DMS 273 treated with DMSO at 0.1 percent for 48 hours (cell line): ENCODE results near the gene RBBP8NL.

Experiments
- DNase-seq: peaks from one replicate; lab custom pipeline; 2025; lab: John Stamatoyannopoulos, UW

RBBP8NL gene

DNA sequence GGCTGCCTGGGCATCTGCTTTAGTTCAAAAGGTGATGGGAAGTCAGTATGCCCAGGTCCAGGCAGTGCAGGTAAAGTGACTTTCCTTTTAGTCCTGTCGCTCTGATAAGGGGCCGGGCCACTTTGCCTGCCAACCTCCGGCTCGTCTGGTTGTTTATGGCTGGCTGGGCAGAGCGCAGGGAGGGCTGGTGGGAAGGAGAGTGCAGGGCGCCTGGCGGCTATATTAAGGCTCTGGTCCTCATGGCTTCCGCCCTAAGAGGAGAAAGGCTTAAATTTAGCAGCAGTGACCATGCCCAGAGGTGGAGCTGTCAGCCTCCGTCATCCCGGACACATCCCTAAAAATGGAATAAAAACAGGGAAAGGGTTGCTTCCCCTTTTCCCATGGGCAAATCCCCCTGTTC, 33.8 kb upstream of the RBBP8NL start:
- DNase-seq = no peak

GRCh38 chr20:62460678-62461077, 33.3 kb upstream of the RBBP8NL start:
- DNase-seq = no peak

DNA sequence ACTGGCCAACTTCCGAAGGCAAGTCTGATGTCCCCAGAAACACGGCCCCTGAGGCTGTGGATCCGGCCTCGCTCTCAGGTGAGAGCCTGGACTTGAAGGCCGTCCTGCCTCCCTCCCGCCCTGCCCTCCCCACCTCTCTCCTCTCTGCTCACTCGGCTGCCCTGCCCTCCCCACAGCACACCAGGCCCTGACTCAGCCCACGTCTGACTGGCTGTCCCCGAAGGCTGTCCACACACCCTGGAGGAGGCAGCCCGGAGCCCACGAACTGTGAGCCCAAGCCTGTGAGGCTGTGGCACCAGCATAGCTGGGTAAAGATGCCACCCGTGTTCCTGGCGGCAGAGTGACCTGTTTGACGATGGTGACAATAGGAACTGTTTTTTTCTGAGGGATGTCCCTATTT, 32.1 kb upstream of the RBBP8NL start:
- DNase-seq = no peak

GRCh38 chr20:62458275-62459251, 31.2 kb upstream of the RBBP8NL start:
- no peak for DNase-seq

- no peak for DNase-seq
These were observed 30.5 kb upstream of the RBBP8NL start for GRCh38 chr20:62457831-62458230.

DNA sequence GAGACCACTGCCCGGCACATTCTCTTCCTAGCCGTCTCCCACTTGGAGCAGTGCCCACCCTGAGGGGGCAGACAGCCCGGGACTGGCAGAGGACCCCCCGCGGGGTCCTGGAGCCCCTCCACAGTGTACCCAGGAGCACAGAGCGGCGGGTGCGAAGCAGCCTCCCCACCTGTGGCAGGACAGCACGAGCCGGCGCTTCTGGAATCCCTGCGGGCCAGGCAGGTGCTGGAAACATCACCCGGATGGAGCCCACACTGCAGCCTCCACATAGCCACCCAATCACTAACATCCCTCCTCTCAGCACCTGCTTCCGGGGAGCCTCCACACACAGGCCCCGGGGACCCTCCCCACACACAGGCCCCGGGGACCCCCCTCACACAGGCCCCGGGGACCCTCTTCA, 29.8 kb upstream of the RBBP8NL start:
- DNase-seq = no peak

DNA sequence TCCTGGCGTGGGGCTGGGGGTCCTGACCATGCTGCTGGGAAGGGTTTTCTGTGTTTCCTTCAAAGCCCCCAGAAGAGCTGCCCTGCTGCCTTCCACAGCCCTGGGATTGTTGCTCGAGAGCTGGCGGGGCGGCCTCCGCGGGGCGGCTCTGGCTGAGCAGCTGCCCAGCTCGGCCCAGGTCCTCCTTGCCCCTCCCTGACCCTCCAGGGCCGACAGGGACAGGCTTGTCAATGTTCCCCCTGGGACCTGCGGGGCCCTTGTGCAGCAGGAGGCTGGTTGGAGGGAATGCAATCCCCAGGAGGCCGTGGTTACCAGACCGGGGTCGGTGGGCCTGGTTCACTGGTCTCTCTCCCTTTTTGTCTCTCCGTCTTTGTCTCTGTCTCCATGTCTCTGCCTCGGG, 28.6 kb upstream of the RBBP8NL start:
- no peak for DNase-seq

GRCh38 chr20:62454904-62455636, 27.7 kb upstream of the RBBP8NL start:
- peak; percentile 6 for DNase-seq

- no peak for DNase-seq
These were observed 26.0 kb upstream of the RBBP8NL start for GRCh38 chr20:62453186-62453808.

DNA sequence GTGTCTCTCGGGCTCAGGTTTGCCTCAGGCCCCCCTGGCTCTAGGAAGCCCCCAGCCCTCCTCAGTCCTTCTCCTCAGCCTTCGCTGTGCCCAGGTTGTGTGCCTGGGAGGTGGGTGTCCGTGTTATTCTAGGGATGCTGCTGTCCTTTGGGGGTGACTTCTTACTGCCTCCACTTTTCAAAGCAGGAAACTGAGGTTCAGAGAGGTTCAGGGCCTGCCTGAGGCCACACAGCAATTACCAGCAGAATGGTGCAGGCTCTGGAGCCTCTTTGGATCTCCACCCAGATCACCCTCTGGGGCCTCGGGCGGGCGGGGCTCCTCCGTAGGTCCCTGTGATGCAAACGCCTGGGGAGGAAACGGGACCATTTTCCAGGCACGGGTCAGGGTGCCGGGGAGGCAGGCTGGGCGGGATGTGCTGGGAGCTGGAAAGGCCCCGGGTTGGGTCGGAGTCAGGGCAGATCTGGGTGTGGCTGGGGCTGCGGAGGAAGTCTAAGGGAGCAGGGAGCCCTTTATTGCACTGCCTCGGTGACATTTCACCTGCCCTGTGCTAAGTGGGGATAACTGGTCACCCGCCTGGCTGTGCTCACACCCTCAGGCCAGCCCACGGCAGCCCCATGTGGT, 25.2 kb upstream of the RBBP8NL start:
- DNase-seq = no peak

DNA sequence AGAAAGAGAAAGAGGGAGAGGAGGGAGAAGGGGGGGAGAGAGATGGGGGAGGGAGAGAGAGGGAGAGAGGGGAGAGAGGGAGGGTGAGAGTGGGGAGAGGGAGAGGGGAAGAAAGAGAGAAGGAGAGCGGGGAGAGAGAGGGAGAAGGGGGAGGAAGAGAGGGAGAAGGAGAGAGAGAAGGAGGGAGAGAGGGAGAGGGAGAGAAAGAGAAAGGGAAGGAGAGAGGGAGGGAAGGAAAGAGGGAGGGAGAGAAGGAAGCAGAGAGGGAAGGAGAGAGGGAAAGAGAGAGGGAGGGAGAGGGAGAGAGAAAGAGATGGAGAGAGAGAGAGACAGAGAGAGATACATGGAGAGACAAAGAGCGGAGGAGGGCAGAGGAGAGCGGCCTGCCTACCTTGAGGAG, 24.6 kb upstream of the RBBP8NL start:
- DNase-seq = no peak

DNA sequence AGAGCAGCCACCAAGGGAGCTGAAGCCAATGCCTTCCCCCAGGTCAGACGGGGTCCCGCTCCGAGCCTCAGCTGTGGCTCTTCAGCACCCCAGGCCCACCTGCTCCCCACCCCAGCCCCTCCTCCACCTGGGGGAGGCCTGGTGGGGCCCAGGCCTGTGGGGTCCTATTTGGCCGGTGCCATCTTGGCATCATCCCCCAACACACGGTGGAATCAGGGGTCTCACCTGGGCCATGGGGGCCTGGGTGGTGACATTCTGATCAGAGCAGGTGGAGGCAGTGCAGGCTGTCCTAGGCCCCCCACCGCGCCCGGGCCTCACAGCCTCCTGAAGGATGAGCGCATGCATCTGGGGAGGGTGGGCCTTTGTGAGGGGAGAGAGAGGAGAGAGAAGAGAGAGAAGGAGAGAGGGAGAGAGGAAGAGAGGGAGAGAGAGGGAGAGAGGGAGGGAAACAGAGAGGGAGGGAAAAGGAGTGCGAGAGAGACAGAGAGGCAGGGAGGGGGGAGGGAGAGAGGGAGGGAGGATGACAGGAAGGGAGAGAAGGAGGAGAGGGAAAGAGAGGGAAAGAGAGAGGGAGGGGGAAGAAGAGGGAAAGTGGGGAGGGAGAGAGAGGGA, 23.9 kb upstream of the RBBP8NL start:
- DNase-seq = no peak

DNA sequence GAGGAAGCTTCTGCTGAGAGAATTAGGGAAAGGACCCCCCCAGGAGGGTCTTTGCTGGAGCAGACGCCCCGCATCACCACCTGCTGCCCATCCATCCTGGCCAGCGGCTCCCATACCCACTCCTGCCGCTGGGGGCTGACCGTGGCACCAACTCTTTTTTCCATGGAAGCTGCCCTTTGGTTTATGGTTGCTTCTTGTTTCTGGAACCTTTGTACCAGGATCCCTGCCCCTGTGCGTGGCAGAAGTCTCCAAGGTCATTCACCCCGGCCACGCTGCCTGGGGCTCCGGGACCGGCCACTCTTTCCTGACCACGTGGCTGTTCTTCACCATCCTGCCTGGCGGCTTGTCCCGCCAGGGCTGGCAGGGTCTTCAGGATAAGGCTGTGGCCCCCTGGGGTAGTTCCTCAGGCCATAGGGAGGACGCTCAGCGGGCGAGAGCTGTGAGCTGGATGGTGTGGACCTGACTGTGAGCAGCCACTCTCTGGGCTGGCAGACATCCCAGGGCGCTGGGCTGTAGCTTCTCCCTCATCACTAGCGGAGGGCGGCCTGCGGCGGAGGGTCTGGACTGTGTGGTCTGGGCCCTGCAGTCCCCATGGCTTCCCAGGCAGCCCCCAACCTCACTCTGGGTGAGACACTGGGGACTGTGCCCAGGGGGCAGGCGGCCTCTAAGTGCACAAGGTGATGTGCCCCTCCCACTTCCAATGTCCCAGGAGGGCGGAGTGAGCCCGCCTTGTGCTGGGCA, 22.8 kb upstream of the RBBP8NL start:
- DNase-seq = no peak

- no peak for DNase-seq
These were observed 21.4 kb upstream of the RBBP8NL start for GRCh38 chr20:62448788-62449187.

- DNase-seq = no peak
These were observed 20.7 kb upstream of the RBBP8NL start for GRCh38 chr20:62448038-62448437.

- no peak for DNase-seq
These were observed 19.8 kb upstream of the RBBP8NL start for GRCh38 chr20:62446888-62447869.

DNA sequence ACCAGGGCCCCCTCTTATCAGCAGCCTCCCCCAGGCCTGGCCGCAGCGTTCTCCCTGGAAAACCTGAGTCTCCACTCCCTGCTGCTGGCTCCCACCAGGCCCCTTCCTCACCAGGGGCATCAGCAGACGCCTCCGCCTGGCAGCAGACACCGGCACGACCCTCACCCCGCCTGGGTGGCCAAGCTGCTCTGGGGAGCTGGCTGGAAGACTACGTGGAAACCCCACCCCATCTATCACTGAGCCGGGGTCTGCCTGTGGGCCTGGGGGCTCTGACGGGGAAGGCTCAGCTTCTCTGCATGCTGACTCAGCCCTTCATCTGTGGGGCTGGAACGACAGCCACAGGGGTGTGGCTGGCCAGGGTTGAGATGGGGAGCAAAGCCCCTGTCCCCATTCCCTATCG, 19.1 kb upstream of the RBBP8NL start:
- DNase-seq = no peak

- no peak for DNase-seq
These were observed 18.4 kb upstream of the RBBP8NL start for GRCh38 chr20:62445553-62446340.

DNA sequence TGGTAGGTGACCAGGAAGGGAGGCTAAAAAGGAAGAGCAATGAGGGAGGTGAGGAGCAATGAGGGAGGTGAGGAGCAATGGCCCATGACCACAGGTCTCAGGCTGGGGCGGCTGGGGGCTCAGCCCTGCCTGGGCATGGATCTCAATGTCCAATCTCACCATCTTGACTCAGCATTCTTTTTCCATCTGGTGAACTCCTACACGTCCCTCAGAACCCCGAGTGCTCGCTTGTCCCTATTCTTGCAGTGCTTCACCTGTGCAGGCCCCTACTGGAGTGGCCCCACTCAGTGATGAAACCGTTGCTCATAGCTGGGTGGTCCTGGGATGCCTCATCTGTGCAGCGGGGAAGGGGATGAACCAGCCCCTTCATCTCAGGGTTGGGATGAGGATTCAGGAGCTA, 16.9 kb upstream of the RBBP8NL start:
- DNase-seq = no peak
